Mucosa of descending colon (tissue), 3 donors: ENCODE data around the gene SASH1. TPM values are rescaled to one million over a fixed set of nuclear protein-coding genes. Genes with fewer than 3 reads are reported as not detected.

ENCODE experiments used
- ATAC-seq: fragments of 200-7000 bp; cut with Tn5 transposase; one replicate; pipeline ENCODE4 v1.9.1; 2020; ENCODE audit warnings: mild to moderate bottlenecking, moderate library complexity
- DNase-seq, 3 donors: peaks; one replicate each; pipeline ENCODE4 v3.0.0-alpha.2; 2020
- H3K36me3 ChIP-seq: fragments of 200-600 bp; one replicate; pipeline ENCODE4 v1.8.0; 2021; ENCODE audit warnings: low read depth, mild to moderate bottlenecking
- H3K4me1 ChIP-seq: fragments of 200-600 bp; one replicate; pipeline ENCODE4 v1.8.0; 2021; ENCODE audit warnings: low read depth, mild to moderate bottlenecking
- H3K4me3 ChIP-seq: fragments of 200-600 bp; one replicate; pipeline ENCODE4 v1.8.0; 2021; ENCODE audit warnings: mild to moderate bottlenecking
- H3K9me3 ChIP-seq: fragments of 200-600 bp; one replicate; pipeline ENCODE4 v1.8.0; 2021; ENCODE audit warnings: mild to moderate bottlenecking
- CTCF ChIP-seq: fragments of 200-600 bp; IDR thresholded peaks from one replicate; pipeline ENCODE4 v1.8.0; 2022; ENCODE audit warnings: antibody characterized with exemption, mild to moderate bottlenecking
- intact Hi-C, 2 donors: fragments of 100-400 bp; cut with DNase I in 1 of 2; cut with micrococcal nuclease in 1 of 2; formaldehyde crosslinking; loops; one replicate each; pipeline versions ENCODE4 v1.11.0 to v1.11.1; 2022; cut with DNase I, micrococcal nuclease
- total RNA-seq, 3 donors: library from RNA; stranded (reverse); fragmentation: NEBNext Ultra II Directional in 2 of 3; extraction: Animal tissue kit (Norgen Biotek cat#: 25700) in 2 of 3; gene quantifications; one replicate each; pipeline versions ENCODE4 v1.2.1 to v1.2.4, GENCODE V29; 2021 to 2023
- donor health status: DM: no; HTN: no; CAD: no; lungs with moderate emphysema.
- donor health status: DM: no; HTN: no; CAD: no.
- donor health status: DM: no; HTN: yes; CAD: no.

SASH1 gene
- total RNA-seq, 3 donors from 2014 or later, result 20.5 to 47.3 (median 22.9) TPM

GRCh38 chr6:148533309-148534107 lies 190.9 kb downstream of the SASH1 start:
- ATAC-seq, result no peak
- no peak for DNase-seq
- no peaks in the 10 kb centered on the region for H3K4me1 ChIP-seq
- intact Hi-C loops, result no loop called here
- no peaks in the 10 kb centered on the region for H3K36me3 ChIP-seq
- no peak overlapping the region for H3K4me3 ChIP-seq
- TF ChIP-seq CTCF, result no peak
- H3K9me3 ChIP-seq, result no peaks in the 10 kb centered on the region

GRCh38 chr6:148534871-148535270 lies 192.2 kb downstream of the SASH1 start:
- ATAC-seq (no peak), DNase-seq (no peak)
- no peak for TF ChIP-seq CTCF
- Histone ChIP-seq H3K4me3 (no peak overlapping the region), H3K4me1 (no peaks in the 10 kb centered on the region), H3K9me3 (no peaks in the 10 kb centered on the region), H3K36me3 (no peaks in the 10 kb centered on the region)
- intact Hi-C loops, result no loop called here

- intact Hi-C loops, result no loop called here
- H3K4me1 ChIP-seq, result no peaks in the 10 kb centered on the region
- ATAC-seq, result no peak
- no peaks in the 10 kb centered on the region for H3K36me3 ChIP-seq
- no peak overlapping the region for H3K4me3 ChIP-seq
- no peak for DNase-seq
- TF ChIP-seq CTCF, result no peak
- no peaks in the 10 kb centered on the region for H3K9me3 ChIP-seq
Measured at GRCh38 chr6:148535381-148535780, 192.7 kb downstream of the SASH1 start.

- no peak for TF ChIP-seq CTCF
- H3K36me3 ChIP-seq, result no peaks in the 10 kb centered on the region
Measured at GRCh38 chr6:148535976-148536375, 193.3 kb downstream of the SASH1 start.

GRCh38 chr6:148538261-148539190 lies 195.9 kb downstream of the SASH1 start:
- intact Hi-C loops, result no loop called here
- Histone ChIP-seq H3K4me3 (no peak overlapping the region), H3K36me3 (no peaks in the 10 kb centered on the region), H3K9me3 (no peaks in the 10 kb centered on the region), H3K4me1 (no peaks in the 10 kb centered on the region)
- ATAC-seq (no peak), DNase-seq (no peak)
- no peak for TF ChIP-seq CTCF

More at GRCh38 chr6:148535976-148536375, 193.3 kb downstream of the SASH1 start:
- Histone ChIP-seq H3K9me3 (no peaks in the 10 kb centered on the region), H3K4me1 (no peaks in the 10 kb centered on the region), H3K4me3 (no peak overlapping the region)
- no peak for DNase-seq
- no peak for ATAC-seq
- intact Hi-C loops, result no loop called here
